ENCODE data around the gene SLC2A5. TPM values are rescaled to one million over a fixed set of nuclear protein-coding genes. Genes with fewer than 3 reads are reported as not detected.

Gene SLC2A5
- total RNA-seq, 1 experiment from 2014 or later, result 0.70 TPM

- POLR2A ChIA-PET, result no interaction called here
- CTCF ChIA-PET, result interaction anchor here (0.6 kb wide), 1 partner anchor 15 kb away, joined by 3 read pairs; no protein-coding TSS in a partner anchor
Observed at GRCh38 chr1:9019896-9020295, 49.5 kb downstream of the SLC2A5 start.

GRCh38 chr1:9018333-9018732, 51.1 kb downstream of the SLC2A5 start:
- intact Hi-C loops (cut with micrococcal nuclease; ENCODE audit: unreplicated experiment), result no loop called here
- Mint-ChIP-seq H3K27ac (ENCODE audit: unreplicated experiment) (no peak overlapping the region), H3K4me1 (ENCODE audit: low read depth, unreplicated experiment) (no peaks in the 10 kb centered on the region), H3K27me3 (ENCODE audit: insufficient read depth, unreplicated experiment) (no peaks in the 10 kb centered on the region), H3K4me3 (ENCODE audit: unreplicated experiment) (no peak overlapping the region), H3K36me3 (ENCODE audit: insufficient read depth, unreplicated experiment) (no peaks in the 10 kb centered on the region), H3K9me3 (ENCODE audit: unreplicated experiment) (no peaks in the 10 kb centered on the region)
- no peaks in the 10 kb centered on the region for H3K27me3 ChIP-seq (replicated peaks; ENCODE audit: control insufficient read depth, insufficient read depth, low read length)
- no peaks in the 10 kb centered on the region for H3K9me3 ChIP-seq
- no peak overlapping the region for H3K4me3 ChIP-seq (ENCODE audit: low read depth, low read length)
- H3K36me3 ChIP-seq (ENCODE audit: control insufficient read depth, insufficient read depth, low read length), result no peaks in the 10 kb centered on the region
- TF ChIP-seq CTCF (IDR thresholded peaks at IDR 0.05; ENCODE audit: insufficient read depth in 1 of 2, low read depth in 1 of 2, low read length in 1 of 2, severe bottlenecking in 1 of 2, unreplicated experiment in 1 of 2), result no peak
- peaks cover 17% of the 10 kb centered on the region for H3K4me1 ChIP-seq
- no peak for DNase-seq
- ChIA-PET CTCF (no interaction called here), POLR2A (no interaction called here)
- no TSS peak for BruUV-seq (replicated peaks)

More at GRCh38 chr1:9019896-9020295, 49.5 kb downstream of the SLC2A5 start:
- DNase-seq, result no peak
- Mint-ChIP-seq H3K4me3 (ENCODE audit: unreplicated experiment) (no peak overlapping the region), H3K36me3 (ENCODE audit: insufficient read depth, unreplicated experiment) (no peaks in the 10 kb centered on the region), H3K9me3 (ENCODE audit: unreplicated experiment) (no peaks in the 10 kb centered on the region), H3K4me1 (ENCODE audit: low read depth, unreplicated experiment) (no peaks in the 10 kb centered on the region), H3K27me3 (ENCODE audit: insufficient read depth, unreplicated experiment) (no peaks in the 10 kb centered on the region), H3K27ac (ENCODE audit: unreplicated experiment) (no peak overlapping the region)
- Histone ChIP-seq H3K36me3 (ENCODE audit: control insufficient read depth, insufficient read depth, low read length) (no peaks in the 10 kb centered on the region), H3K9me3 (no peaks in the 10 kb centered on the region), H3K4me1 (peaks cover 25% of the 10 kb centered on the region), H3K4me3 (ENCODE audit: low read depth, low read length) (no peak overlapping the region), H3K27me3 (replicated peaks; ENCODE audit: control insufficient read depth, insufficient read depth, low read length) (no peaks in the 10 kb centered on the region)
- intact Hi-C loops (cut with micrococcal nuclease; ENCODE audit: unreplicated experiment), result no loop called here
- no peak for TF ChIP-seq CTCF (IDR thresholded peaks at IDR 0.05; ENCODE audit: insufficient read depth in 1 of 2, low read depth in 1 of 2, low read length in 1 of 2, severe bottlenecking in 1 of 2, unreplicated experiment in 1 of 2)
- no TSS peak for BruUV-seq (replicated peaks)

- TF ChIP-seq CTCF (IDR thresholded peaks at IDR 0.05; ENCODE audit: insufficient read depth in 1 of 2, low read depth in 1 of 2, low read length in 1 of 2, severe bottlenecking in 1 of 2, unreplicated experiment in 1 of 2), result no peak
- Histone ChIP-seq H3K36me3 (ENCODE audit: control insufficient read depth, insufficient read depth, low read length) (no peaks in the 10 kb centered on the region), H3K27me3 (replicated peaks; ENCODE audit: control insufficient read depth, insufficient read depth, low read length) (no peaks in the 10 kb centered on the region), H3K9me3 (no peaks in the 10 kb centered on the region), H3K4me3 (ENCODE audit: low read depth, low read length) (no peak overlapping the region), H3K4me1 (peaks cover 2% of the 10 kb centered on the region; the same call in 1 of the 2 replicates)
- Mint-ChIP-seq H3K4me1 (ENCODE audit: low read depth, unreplicated experiment) (peaks cover 5% of the 10 kb centered on the region), H3K27me3 (ENCODE audit: insufficient read depth, unreplicated experiment) (no peaks in the 10 kb centered on the region), H3K4me3 (ENCODE audit: unreplicated experiment) (no peak overlapping the region), H3K27ac (ENCODE audit: unreplicated experiment) (no peak overlapping the region), H3K9me3 (ENCODE audit: unreplicated experiment) (no peaks in the 10 kb centered on the region), H3K36me3 (ENCODE audit: insufficient read depth, unreplicated experiment) (no peaks in the 10 kb centered on the region)
- no TSS peak for BruUV-seq (replicated peaks)
- ChIA-PET POLR2A (no interaction called here), CTCF (interaction anchor here (0.6 kb wide), 1 partner anchor 169 kb away, joined by 3 read pairs; no protein-coding TSS in a partner anchor)
- intact Hi-C loops (cut with micrococcal nuclease; ENCODE audit: unreplicated experiment), result no loop called here
- DNase-seq, result no peak
Observed at GRCh38 chr1:9016455-9016854, 53.0 kb downstream of the SLC2A5 start.
